Measurements from ENCODE around the gene PRMT3. TPM values are rescaled to one million over a fixed set of nuclear protein-coding genes. Genes with fewer than 3 reads are reported as not detected.

PRMT3 gene
- total RNA-seq, 1 experiment from 2014 or later: 22.6 TPM

DNA sequence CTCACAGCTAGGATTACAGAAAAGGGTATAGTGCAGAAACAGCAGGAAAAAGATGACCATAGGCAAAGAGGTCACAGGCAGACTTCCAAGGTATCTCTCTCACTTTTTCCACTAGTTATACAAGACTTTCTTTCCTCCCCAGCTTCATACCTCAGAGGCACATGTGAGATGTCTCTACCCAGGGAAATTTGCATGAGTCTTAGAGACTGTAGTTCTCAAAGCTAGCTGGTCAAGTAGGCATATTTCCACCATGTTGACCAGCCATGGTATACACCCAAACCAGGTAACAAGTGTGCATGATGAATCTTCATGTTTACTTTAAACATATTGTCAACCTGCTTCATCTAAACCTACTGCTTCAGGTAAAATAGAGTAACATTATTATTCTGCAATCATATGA lies 27.9 kb downstream of the PRMT3 start:
- DNase-seq: no peak
- no peaks in the 10 kb centered on the region for H4K20me1 ChIP-seq (ENCODE audit: control insufficient read depth, insufficient read depth, insufficient read length)
- no peak overlapping the region for H2BK5ac ChIP-seq (ENCODE audit: insufficient read length, low read length)
- no peak overlapping the region for H3K27ac Mint-ChIP-seq
- no peaks in the 10 kb centered on the region for H3K27me3 Mint-ChIP-seq (ENCODE audit: low read depth)
- no peak overlapping the region for H4K5ac ChIP-seq (ENCODE audit: insufficient read length, low read depth, low read length)
- H2AK5ac ChIP-seq (ENCODE audit: insufficient read length, low read length): no peak overlapping the region
- no peak overlapping the region for H2AFZ ChIP-seq (ENCODE audit: low read length)
- no peak overlapping the region for H2BK15ac ChIP-seq (ENCODE audit: low read depth, low read length)
- no peak overlapping the region for H3K56ac ChIP-seq (ENCODE audit: insufficient read length, low read depth, low read length)
- no peaks in the 10 kb centered on the region for H3K27me3 ChIP-seq (ENCODE audit: insufficient read depth, low read length)
- no peaks in the 10 kb centered on the region for H3K4me1 ChIP-seq (ENCODE audit: insufficient read depth, low read length)
- H3K4ac ChIP-seq (ENCODE audit: low read depth, low read length): no peak overlapping the region
- H3K18ac ChIP-seq (ENCODE audit: insufficient read length, low read depth, low read length): no peak overlapping the region
- H3K27ac ChIP-seq (ENCODE audit: insufficient read length, low read depth, low read length): no peak overlapping the region
- no peak overlapping the region for H3K14ac ChIP-seq (ENCODE audit: insufficient read depth, low read length)
- no peak overlapping the region for H3K9ac ChIP-seq (ENCODE audit: extremely low read depth, insufficient read length, low read length)
- H3K79me2 ChIP-seq (ENCODE audit: insufficient read depth, low read length): no peaks in the 10 kb centered on the region
- H3K4me1 Mint-ChIP-seq: no peaks in the 10 kb centered on the region; a peak in 1 of 4 replicates
- H3K36me3 Mint-ChIP-seq (ENCODE audit: insufficient read depth in 1 of 3, low read depth in 3 of 3): peaks cover 0 to 25% (median 0%) of the 10 kb centered on the region in 3 experiments; a peak in 3 of 7 replicates
- no peaks in the 10 kb centered on the region for H3K79me1 ChIP-seq (ENCODE audit: insufficient read depth, low read depth, low read length, poor library complexity, severe bottlenecking)
- H4K91ac ChIP-seq (ENCODE audit: insufficient read length, low read depth, low read length): no peak overlapping the region
- no peak overlapping the region for H3T11ph ChIP-seq (ENCODE audit: low read length)
- TF ChIP-seq, protein P1, sequence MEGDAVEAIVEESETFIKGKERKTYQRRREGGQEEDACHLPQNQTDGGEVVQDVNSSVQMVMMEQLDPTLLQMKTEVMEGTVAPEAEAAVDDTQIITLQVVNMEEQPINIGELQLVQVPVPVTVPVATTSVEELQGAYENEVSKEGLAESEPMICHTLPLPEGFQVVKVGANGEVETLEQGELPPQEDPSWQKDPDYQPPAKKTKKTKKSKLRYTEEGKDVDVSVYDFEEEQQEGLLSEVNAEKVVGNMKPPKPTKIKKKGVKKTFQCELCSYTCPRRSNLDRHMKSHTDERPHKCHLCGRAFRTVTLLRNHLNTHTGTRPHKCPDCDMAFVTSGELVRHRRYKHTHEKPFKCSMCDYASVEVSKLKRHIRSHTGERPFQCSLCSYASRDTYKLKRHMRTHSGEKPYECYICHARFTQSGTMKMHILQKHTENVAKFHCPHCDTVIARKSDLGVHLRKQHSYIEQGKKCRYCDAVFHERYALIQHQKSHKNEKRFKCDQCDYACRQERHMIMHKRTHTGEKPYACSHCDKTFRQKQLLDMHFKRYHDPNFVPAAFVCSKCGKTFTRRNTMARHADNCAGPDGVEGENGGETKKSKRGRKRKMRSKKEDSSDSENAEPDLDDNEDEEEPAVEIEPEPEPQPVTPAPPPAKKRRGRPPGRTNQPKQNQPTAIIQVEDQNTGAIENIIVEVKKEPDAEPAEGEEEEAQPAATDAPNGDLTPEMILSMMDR (conservative IDR thresholded peaks at IDR 0.05): no peak
- no peaks in the 10 kb centered on the region for H3K9me3 ChIP-seq (ENCODE audit: control insufficient read depth, low read depth, low read length)
- H3K4me3 Mint-ChIP-seq: no peak overlapping the region
- no peak overlapping the region for H3K4me2 ChIP-seq (ENCODE audit: insufficient read depth, insufficient read length, low read length)
- H3K23me2 ChIP-seq (ENCODE audit: insufficient read length, low read depth, low read length, poor library complexity, severe bottlenecking): no peaks in the 10 kb centered on the region
- no peak overlapping the region for H2BK120ac ChIP-seq (ENCODE audit: low read depth, low read length, poor library complexity, severe bottlenecking)
- H4K8ac ChIP-seq (replicated peaks; ENCODE audit: insufficient read length, low read depth, low read length): no peak overlapping the region
- no peak overlapping the region for H2BK20ac ChIP-seq (ENCODE audit: low read depth, low read length, poor library complexity, severe bottlenecking)
- no peaks in the 10 kb centered on the region for H3K9me3 Mint-ChIP-seq
- no peak overlapping the region for H3K23ac ChIP-seq (ENCODE audit: insufficient read length, low read depth, low read length)
- H2BK12ac ChIP-seq (ENCODE audit: insufficient read length, low read depth, low read length): no peak overlapping the region
